ENCODE data around the gene IGLL1.
"Not testable (repeated sequence)": the region's sequence is repeated elsewhere in the genome, so short reads cannot be mapped to it uniquely, and the experiment has no call there.

DNA sequence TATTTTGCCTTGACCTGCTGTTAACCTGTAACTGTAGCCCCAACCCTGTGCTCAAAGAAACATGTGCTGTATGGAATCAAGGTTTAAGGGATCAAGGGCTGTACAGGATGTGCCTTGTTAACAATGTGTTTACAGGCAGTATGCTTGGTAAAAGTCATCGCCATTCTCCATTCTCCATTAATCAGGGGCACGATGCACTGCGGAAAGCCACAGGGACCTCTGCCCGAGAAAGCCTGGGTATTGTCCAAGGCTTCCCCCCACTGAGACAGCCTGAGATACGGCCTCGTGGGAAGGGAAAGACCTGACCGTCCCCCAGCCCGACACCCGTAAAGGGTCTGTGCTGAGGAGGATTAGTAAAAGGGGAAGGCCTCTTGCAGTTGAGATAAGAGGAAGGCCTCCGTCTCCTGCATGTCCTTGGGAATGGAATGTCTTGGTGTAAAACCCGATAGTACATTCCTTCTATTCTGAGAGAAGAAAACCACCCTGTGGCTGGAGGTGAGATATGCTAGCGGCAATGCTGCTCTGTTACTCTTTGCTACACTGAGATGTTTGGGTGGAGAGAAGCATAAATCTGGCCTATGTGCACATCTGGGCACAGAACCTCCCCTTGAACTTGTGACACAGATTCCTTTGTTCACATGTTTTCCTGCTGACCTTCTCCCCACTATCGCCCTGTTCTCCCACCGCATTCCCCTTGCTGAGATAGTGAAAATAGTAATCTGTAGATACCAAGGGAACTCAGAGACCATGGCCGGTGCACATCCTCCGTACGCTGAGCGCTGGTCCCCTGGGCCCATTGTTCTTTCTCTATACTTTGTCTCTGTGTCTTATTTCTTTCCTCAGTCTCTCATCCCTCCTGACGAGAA lies 42.0 kb downstream of the IGLL1 start:
- TF ChIP-seq, protein P1, sequence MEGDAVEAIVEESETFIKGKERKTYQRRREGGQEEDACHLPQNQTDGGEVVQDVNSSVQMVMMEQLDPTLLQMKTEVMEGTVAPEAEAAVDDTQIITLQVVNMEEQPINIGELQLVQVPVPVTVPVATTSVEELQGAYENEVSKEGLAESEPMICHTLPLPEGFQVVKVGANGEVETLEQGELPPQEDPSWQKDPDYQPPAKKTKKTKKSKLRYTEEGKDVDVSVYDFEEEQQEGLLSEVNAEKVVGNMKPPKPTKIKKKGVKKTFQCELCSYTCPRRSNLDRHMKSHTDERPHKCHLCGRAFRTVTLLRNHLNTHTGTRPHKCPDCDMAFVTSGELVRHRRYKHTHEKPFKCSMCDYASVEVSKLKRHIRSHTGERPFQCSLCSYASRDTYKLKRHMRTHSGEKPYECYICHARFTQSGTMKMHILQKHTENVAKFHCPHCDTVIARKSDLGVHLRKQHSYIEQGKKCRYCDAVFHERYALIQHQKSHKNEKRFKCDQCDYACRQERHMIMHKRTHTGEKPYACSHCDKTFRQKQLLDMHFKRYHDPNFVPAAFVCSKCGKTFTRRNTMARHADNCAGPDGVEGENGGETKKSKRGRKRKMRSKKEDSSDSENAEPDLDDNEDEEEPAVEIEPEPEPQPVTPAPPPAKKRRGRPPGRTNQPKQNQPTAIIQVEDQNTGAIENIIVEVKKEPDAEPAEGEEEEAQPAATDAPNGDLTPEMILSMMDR (conservative IDR thresholded peaks at IDR 0.05; ENCODE audit: low read length), result not testable (repeated sequence)
- not testable (repeated sequence) for TF ChIP-seq EZH2phosphoT487 (IDR thresholded peaks at IDR 0.05; ENCODE audit: borderline replicate concordance, low read depth, low read length)
